SU-DHL-6 (cell line): ENCODE results near the gene NDST4.

ENCODE experiments used
- EZH2phosphoT487 ChIP-seq: fragments of 200-600 bp; sonication (generic), shearing (Covaris generic); conservative IDR thresholded peaks from 2 replicates; pipeline ENCODE4 v1.6.1; 2018; ENCODE audit warnings: mild to moderate bottlenecking, antibody characterized with exemption, low read length, moderate library complexity, mixed read lengths
- TF ChIP-seq, protein P1 (sequence below): fragments of 200-600 bp; sonication (generic); IDR thresholded peaks from one replicate; pipeline ENCODE4 v1.5.1; 2017; ENCODE audit warnings: antibody characterized with exemption, mild to moderate bottlenecking, low read length, moderate library complexity; ENCODE audit not compliant: insufficient read depth, poor library complexity, severe bottlenecking

DNA sequence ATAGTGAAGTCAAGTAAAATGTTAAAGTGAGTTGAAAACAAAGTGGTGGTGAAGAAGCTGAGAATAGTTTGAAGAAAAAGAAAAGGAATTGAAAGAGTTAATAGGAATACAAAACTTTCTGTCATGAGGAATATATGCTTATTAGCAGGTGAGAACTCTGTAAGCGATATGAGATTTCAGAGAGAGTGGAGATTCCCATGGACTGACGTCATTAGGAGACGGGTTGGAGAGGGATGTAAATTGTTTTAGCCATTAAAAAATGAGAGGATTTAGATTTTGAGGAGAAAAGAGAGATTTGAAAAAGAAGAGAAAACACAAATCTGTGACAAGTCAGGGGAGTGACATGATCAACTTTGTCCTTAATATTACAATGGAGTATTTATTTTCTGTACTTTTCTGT is 11.7 kb downstream of the NDST4 start:
- TF ChIP-seq, protein P1, sequence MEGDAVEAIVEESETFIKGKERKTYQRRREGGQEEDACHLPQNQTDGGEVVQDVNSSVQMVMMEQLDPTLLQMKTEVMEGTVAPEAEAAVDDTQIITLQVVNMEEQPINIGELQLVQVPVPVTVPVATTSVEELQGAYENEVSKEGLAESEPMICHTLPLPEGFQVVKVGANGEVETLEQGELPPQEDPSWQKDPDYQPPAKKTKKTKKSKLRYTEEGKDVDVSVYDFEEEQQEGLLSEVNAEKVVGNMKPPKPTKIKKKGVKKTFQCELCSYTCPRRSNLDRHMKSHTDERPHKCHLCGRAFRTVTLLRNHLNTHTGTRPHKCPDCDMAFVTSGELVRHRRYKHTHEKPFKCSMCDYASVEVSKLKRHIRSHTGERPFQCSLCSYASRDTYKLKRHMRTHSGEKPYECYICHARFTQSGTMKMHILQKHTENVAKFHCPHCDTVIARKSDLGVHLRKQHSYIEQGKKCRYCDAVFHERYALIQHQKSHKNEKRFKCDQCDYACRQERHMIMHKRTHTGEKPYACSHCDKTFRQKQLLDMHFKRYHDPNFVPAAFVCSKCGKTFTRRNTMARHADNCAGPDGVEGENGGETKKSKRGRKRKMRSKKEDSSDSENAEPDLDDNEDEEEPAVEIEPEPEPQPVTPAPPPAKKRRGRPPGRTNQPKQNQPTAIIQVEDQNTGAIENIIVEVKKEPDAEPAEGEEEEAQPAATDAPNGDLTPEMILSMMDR = no peak
- no peak for TF ChIP-seq EZH2phosphoT487
